ENCODE data around the gene CCR6.

GRCh38 chr6:167143041-167143440 lies 20.1 kb downstream of the CCR6 start:
- TF ChIP-seq POLR2A (IDR thresholded peaks at IDR 0.05; ENCODE audit: low read depth, low read length), result no peak
- TF ChIP-seq POLR2AphosphoS5 (IDR thresholded peaks at IDR 0.05; ENCODE audit: low read depth, low read length), result no peak
- no peak for TF ChIP-seq TAF1 (IDR thresholded peaks at IDR 0.05; ENCODE audit: low read depth, low read length)
- no peak for TF ChIP-seq SPI1 (IDR thresholded peaks at IDR 0.05; ENCODE audit: low read depth, low read length)
